MM.1S (cell line): Measurements from ENCODE around the gene ZFHX3.

Source experiments
- CTCF ChIP-seq: fragments of 300-600 bp; sonication (generic); IDR thresholded peaks from 2 replicates; pipeline ENCODE4 v1.5.1; 2016; ENCODE audit warnings: antibody characterized with exemption, low read length, mixed read lengths
- EZH2 ChIP-seq: fragments of 300-600 bp; sonication (generic); optimal IDR thresholded peaks from 2 replicates; pipeline ENCODE3; 2017; ENCODE audit warnings: low read depth, mild to moderate bottlenecking, antibody characterized with exemption, low read length, mixed read lengths

GRCh38 chr16:73011926-73012325 lies 36.0 kb downstream of the ZFHX3 start:
- TF ChIP-seq CTCF (no peak), EZH2 (no peak)
